ENCODE results near the gene BCL7B. TPM values are rescaled to one million over a fixed set of nuclear protein-coding genes. Genes with fewer than 3 reads are reported as not detected.
"Not testable (repeated sequence)": the region's sequence is repeated elsewhere in the genome, so short reads cannot be mapped to it uniquely, and the experiment has no call there.

The BCL7B gene
- total RNA-seq, 2 donors from 2014 or later: 51.5 to 60.1 TPM

GRCh38 chr7:73578342-73579128 is 21.0 kb upstream of the BCL7B start, which contains the start of gene TBL2:
TBL2 (minus strand) TSS chr7:73578579; CDS start chr7:73578549, 30 bp downstream.
- Mint-ChIP-seq H3K9me3 (no peaks in the 10 kb centered on the region), H3K27ac (peak within 1 kb of the TSS; percentile 91 to 99), H3K36me3 (peaks cover 12 to 33% of the 10 kb centered on the region in 2 donors)
- peak; percentile 99 to 100 for DNase-seq (ENCODE audit: low spot score in 2 of 2)
- peak; percentile 90 to 93 for ATAC-seq

GRCh38 chr7:73577627-73578341 is 20.3 kb upstream of the BCL7B start:
- ATAC-seq: peak in 1 of 2 donors; percentile 15
- H3K9me3 Mint-ChIP-seq: no peaks in the 10 kb centered on the region
- no peak for DNase-seq (ENCODE audit: low spot score in 2 of 2)
- H3K36me3 Mint-ChIP-seq: peaks cover 12 to 34% of the 10 kb centered on the region in 2 donors
- H3K27ac Mint-ChIP-seq: peak overlapping the region; percentile 91 to 93

DNA sequence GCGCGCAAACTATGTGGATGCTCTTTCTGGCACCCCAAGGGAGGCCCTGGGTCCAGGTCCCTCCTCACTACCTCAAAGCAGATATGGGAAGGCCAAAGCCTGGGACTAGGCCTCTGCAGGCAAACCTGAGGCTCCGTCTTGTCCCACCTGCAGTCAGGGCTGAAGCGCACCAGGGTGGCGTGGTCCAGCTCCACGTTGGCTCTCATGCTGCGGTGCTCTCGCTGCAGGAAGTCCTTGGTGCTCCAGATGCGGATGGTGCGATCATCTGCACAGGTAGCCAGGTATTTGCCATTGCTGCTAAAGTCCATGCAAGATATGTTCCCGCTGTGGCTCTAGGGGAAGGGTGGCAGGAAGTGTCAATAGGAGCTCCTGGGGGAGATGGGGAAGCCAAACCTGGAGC is 16.3 kb upstream of the BCL7B start:
- H3K27ac Mint-ChIP-seq: no peak overlapping the region
- no peaks in the 10 kb centered on the region for H3K9me3 Mint-ChIP-seq
- ATAC-seq (no peak), DNase-seq (ENCODE audit: low spot score in 2 of 2) (no peak)
- H3K36me3 Mint-ChIP-seq: peaks cover 18 to 39% of the 10 kb centered on the region in 2 donors

GRCh38 chr7:73573276-73573675 is 15.8 kb upstream of the BCL7B start:
- DNase-seq (ENCODE audit: low spot score in 2 of 2): no peak
- no peaks in the 10 kb centered on the region for H3K9me3 Mint-ChIP-seq
- peaks cover 15 to 34% of the 10 kb centered on the region in 2 donors for H3K36me3 Mint-ChIP-seq
- peak overlapping the region in 1 of 2 donors; percentile 44 for H3K27ac Mint-ChIP-seq
- no peak for ATAC-seq

GRCh38 chr7:73572767-73573186 is 15.3 kb upstream of the BCL7B start:
- H3K9me3 Mint-ChIP-seq: no peaks in the 10 kb centered on the region
- ATAC-seq (no peak), DNase-seq (ENCODE audit: low spot score in 2 of 2) (no peak)
- peaks cover 10 to 29% of the 10 kb centered on the region in 2 donors for H3K36me3 Mint-ChIP-seq
- H3K27ac Mint-ChIP-seq: peak overlapping the region in 1 of 2 donors; percentile 44

GRCh38 chr7:73570977-73571376 is 13.5 kb upstream of the BCL7B start:
- ATAC-seq (no peak), DNase-seq (ENCODE audit: low spot score in 2 of 2) (no peak)
- Mint-ChIP-seq H3K9me3 (no peaks in the 10 kb centered on the region), H3K36me3 (peaks cover 9 to 21% of the 10 kb centered on the region in 2 donors), H3K27ac (peak overlapping the region in 1 of 2 donors; percentile 61)

DNA sequence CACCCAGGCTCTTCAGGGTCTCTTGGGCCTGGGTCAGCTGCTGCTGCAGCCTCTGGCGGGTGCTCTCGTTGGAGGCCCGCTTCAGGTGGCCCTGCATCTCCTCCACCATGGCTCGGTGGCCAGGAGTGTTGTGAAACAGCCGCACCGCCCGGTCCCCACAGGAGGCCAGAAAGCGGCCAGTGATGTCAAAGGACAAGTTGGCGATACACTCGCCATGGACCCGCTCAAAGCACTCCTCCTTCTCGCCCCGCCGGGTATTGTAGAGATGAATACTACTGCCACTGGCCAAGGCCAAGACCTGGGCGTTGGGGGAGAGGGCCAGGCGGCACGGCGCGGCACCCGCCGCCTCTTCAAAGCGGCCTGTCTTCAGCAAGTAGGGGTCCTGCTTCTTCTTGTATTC is 13.0 kb upstream of the BCL7B start:
- peaks cover 9 to 21% of the 10 kb centered on the region in 2 donors for H3K36me3 Mint-ChIP-seq
- no peak for DNase-seq (ENCODE audit: low spot score in 2 of 2)
- no peak for ATAC-seq
- H3K27ac Mint-ChIP-seq: no peak overlapping the region
- H3K9me3 Mint-ChIP-seq: no peaks in the 10 kb centered on the region

- DNase-seq (ENCODE audit: low spot score in 2 of 2): no peak
- no peak for ATAC-seq
- Mint-ChIP-seq H3K9me3 (no peaks in the 10 kb centered on the region), H3K36me3 (peaks cover 9 to 15% of the 10 kb centered on the region in 2 donors), H3K27ac (no peak overlapping the region)
Observed at GRCh38 chr7:73569042-73569608, 11.6 kb upstream of the BCL7B start.

GRCh38 chr7:73567846-73568685 is 10.6 kb upstream of the BCL7B start:
- Mint-ChIP-seq H3K9me3 (no peaks in the 10 kb centered on the region), H3K27ac (no peak overlapping the region)
- DNase-seq (ENCODE audit: low spot score in 2 of 2): no peak

DNA sequence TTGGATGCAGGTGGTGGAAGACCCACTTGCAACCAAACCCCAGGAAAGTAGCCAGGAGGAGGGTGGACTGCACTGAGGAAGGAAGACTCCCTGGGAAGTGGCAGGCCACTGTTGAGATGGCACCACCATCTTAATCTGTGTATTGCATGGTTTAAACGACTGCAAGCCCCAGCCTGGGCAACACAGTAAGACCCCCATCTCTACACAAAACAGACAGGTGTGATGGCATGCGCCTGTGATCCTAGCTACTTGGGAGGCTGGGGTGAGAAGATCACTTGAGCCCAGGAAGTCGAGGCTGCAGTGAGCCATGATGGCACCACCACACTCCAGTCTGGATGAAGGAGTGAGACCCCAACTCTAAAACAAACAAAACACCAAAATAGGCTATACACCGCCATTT is 9.7 kb upstream of the BCL7B start:
- H3K27ac Mint-ChIP-seq: peak overlapping the region in 1 of 2 donors; percentile 82
- no peak for ATAC-seq
- H3K9me3 Mint-ChIP-seq: no peaks in the 10 kb centered on the region
- H3K36me3 Mint-ChIP-seq: peaks cover 3 to 9% of the 10 kb centered on the region in 2 donors
- DNase-seq (ENCODE audit: low spot score in 2 of 2): no peak

More at GRCh38 chr7:73567846-73568685, 10.6 kb upstream of the BCL7B start:
- peaks cover 9 to 11% of the 10 kb centered on the region in 2 donors for H3K36me3 Mint-ChIP-seq
- ATAC-seq: peak; percentile 9 to 46

DNA sequence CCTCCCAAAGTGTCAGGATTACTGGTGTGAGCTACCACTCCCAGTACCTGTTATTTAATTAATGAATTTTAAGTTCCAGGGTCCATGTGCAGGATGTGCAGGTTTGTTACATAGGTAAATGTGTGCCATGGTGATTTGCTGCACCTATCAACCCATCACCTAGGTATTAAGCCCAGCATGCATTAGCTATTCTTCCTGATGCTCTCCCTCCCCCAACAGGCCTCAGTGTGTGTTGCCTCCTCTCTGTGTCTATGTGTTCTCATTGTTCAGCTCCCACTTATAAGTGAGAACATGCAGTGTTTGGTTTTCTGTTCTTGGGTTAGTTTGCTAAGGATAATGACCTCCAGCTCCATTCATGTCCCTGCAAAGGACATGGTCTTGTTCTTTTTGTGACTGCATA is 8.9 kb upstream of the BCL7B start:
- ATAC-seq; H3K9me3 Mint-ChIP-seq; H3K36me3 Mint-ChIP-seq; DNase-seq (ENCODE audit: low spot score in 2 of 2): not testable (repeated sequence)
- peak overlapping the region in 1 of 2 donors; percentile 82 for H3K27ac Mint-ChIP-seq

- H3K27ac Mint-ChIP-seq: peak overlapping the region in 1 of 2 donors; percentile 82
- ATAC-seq: peak in 1 of 2 donors; percentile 33
- H3K36me3 Mint-ChIP-seq: peaks cover 0 to 6% of the 10 kb centered on the region in 2 donors
- H3K9me3 Mint-ChIP-seq: no peaks in the 10 kb centered on the region
- DNase-seq (ENCODE audit: low spot score in 2 of 2): no peak
Observed at GRCh38 chr7:73565675-73566340, 8.3 kb upstream of the BCL7B start.

DNA sequence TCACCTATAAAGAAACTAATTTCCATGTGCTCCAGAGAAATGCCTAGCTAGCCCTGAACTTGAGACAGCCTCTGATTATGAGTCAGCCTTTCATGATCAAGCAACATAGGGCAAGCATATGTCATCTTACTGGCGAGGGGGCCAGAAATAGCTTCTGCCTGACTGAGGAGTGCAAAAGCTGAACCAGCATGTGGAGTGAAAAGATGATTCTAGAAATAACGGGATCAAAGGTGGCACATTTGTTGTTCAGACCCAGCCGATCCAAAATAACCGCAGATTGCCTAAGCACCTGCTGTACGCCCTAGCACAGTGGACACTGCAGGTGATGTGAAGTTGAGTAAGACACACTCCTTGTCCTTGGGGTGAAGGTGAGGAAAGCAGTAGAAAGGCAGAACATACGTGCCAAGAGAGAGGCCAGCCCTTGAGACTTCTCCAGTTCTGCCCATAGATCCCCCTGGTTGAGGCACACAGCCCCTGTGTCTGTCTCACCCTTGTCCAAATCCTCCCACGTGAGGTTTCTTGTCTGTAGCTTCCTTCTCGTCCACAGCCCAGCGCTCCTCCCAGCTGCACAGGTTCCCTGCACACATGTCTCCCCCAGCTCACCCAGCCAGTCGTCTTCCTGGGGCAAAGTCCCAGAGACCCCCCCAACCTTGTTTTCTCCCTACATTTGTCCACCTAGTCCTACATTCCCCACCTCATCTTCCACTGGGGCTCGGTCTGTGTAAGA is 2.8 kb upstream of the BCL7B start:
- DNase-seq (ENCODE audit: low spot score in 2 of 2) (peak in 1 of 2 donors; percentile 23), ATAC-seq (no peak)
- Mint-ChIP-seq H3K9me3 (no peaks in the 10 kb centered on the region), H3K27ac (no peak overlapping the region), H3K36me3 (peaks cover 8 to 13% of the 10 kb centered on the region in 2 donors)

- ATAC-seq (peak; percentile 92 to 93), DNase-seq (ENCODE audit: low spot score in 2 of 2) (peak; percentile 93 to 96)
- peak overlapping the region; percentile 81 to 92 for H3K27ac Mint-ChIP-seq
- no peaks in the 10 kb centered on the region for H3K9me3 Mint-ChIP-seq
- H3K36me3 Mint-ChIP-seq: peaks cover 14 to 18% of the 10 kb centered on the region in 2 donors
Observed at GRCh38 chr7:73557108-73557396, 438 bp downstream of the BCL7B start.
